Measurements from ENCODE around the gene EYA2.

GRCh38 chr20:46903256-46903655 is 8.6 kb downstream of the EYA2 start:
- no peak for TF ChIP-seq CTCF (IDR thresholded peaks at IDR 0.05; ENCODE audit: extremely low read depth in 1 of 2, insufficient read depth in 1 of 2, low read depth in 1 of 2, low read length in 2 of 2)
- no peak for TF ChIP-seq POLR2AphosphoS5 (IDR thresholded peaks at IDR 0.05; ENCODE audit: insufficient read depth, low read depth, low read length)
- no peak for TF ChIP-seq POLR2A (IDR thresholded peaks at IDR 0.05; ENCODE audit: low read depth, low read length)
- TF ChIP-seq EZH2 (IDR thresholded peaks at IDR 0.05; ENCODE audit: borderline replicate concordance, low read depth, low read length, severe bottlenecking): no peak
- no peak for TF ChIP-seq MAX (IDR thresholded peaks at IDR 0.05; ENCODE audit: insufficient read depth, insufficient read length)

All from endothelial cell of umbilical vein (primary cell).